HG03439 (cell line): Measurements from ENCODE around the gene RBX1.

Source experiments
- ATAC-seq: cut with Tn5 transposase; IDR thresholded peaks from one replicate; pipeline ENCODE4 v1.9.1; 2021; ENCODE audit warnings: mild to moderate bottlenecking, moderate library complexity; ENCODE audit not compliant: unreplicated experiment

RBX1 gene

DNA sequence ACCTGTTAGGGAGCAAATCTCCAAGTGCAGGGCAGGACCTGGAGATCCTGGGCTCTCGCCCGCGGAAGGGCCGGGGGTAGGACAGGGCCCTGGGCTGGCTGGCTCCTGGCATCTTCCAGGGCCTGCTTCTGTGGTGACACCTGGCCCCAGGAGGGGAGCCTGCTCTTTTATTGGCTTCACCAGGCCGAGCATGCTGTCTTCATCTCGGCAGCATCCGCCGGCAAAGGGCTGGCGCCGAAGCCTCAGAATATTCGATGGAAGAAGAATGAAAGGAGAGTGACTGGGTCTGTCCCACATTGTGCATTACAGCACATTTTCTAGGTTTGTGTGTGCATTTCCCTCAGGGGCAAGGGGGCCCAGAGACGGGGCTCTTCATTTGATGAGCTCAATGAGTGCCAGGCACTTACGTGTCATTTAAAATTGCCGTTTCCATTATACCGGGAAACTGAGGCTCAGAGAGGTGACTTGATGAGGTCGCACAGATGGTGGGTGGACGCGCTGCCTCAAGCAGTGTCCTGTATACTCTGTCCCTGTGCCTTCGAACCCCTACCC is 70.0 kb downstream of the RBX1 start:
- ATAC-seq, result peak; percentile 10

DNA sequence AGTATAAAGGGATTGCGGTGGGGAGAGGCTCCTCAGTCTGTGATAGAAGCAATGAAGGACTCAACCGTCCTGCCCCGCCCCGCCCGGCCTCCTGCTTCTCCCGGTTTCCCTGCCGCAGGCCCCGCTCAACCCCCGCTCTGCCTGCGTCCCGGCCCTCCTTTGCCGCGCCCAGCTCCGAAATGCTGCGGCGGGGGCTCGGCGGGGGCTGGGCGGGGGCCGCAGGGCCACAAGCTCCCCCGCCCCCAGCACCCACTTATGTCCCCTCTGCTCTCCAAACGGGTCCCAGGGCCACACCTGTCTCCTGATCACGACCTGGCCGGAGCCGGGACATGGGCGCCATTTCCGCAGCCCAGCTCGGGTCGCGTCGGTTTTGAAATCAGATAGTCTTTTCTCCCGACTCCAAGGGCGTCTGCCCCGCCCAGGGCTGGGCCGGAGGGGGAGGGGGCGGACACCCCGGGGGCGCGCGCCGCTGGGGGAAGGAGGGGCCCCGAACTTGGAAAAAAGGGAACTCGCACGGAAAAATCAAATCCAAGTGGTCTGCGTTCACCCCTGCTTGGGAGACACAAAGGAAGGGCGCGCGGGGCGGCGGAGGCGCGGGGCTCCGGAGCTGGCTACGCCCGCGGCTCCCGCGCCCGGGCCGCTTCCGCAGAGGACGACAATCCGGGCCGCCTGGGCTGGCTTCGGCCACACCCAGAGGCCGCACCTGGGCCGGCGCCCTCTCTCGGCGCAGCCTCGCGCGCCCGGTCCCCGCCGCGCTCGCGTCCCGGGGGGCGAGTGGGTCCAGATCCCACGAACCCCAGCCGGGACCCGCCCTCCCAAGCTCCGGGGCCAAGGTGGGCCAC is 70.7 kb downstream of the RBX1 start:
- ATAC-seq, result peak; percentile 63

DNA sequence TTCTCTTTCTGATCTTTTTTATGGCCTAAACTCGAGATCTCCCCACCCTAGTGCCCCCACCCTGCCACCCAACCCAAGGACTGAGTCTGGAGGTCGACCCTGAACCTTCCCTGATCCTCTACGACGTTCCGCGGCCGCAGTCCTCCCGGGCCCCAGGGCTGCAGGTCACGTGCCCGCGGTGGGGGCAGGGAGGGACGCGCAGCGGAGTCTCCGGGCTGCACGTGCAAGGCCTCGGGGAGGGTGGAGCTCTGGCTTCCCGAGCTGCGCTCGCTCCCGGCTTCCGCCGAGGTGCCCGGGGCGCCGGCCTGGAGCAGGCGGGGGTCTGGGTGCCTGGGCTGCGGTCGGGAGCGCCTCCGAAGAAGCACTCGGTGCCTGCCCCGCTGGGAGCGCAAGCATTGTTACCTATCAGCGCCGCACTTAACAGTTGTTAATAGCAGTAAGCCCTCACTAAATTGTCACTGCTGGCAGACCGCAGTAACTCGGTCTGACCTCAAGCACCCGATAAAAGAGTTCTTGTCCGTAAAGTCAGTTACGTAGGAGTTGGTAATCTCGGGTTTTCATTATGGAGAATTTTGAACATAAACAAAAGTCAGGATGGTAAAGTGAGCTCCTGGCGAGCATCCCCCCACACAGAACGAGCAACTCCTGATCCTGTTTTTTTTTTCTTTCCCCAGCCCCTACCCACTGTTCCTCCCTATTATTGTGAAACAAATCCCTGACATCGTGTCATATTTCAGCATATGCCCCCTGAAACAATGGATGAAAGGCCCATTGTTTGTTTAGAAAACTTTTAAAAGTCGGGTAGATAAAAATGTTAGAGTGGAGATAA is 71.5 kb downstream of the RBX1 start:
- ATAC-seq, result peak; percentile 68
